Astrocyte of the cerebellum (primary cell): ENCODE measurements around the gene CACNA1B.

Experiments
- DNase-seq: peaks from one replicate; pipeline ENCODE4 v3.0.0-alpha.2; 2011; ENCODE audit warnings: low read depth
- H3K4me3 ChIP-seq: 2 replicates; pipeline ENCODE4 v1.5.1; 2011; ENCODE audit warnings: mild to moderate bottlenecking, low read depth, low read length, moderate library complexity
- in situ Hi-C: cut with HindIII; loops from 2 replicates; pipeline ENCODE4 v1.10.0; 2017; ENCODE audit warnings: low sequenced_read_pairs
- TF ChIP-seq, protein P1 (sequence below): IDR thresholded peaks from 2 replicates; pipeline ENCODE4 v1.5.1; 2012; ENCODE audit warnings: low read length, low read depth, moderate library complexity, mild to moderate bottlenecking; ENCODE audit errors: missing control alignments

Gene CACNA1B

GRCh38 chr9:138044485-138045383 is 167.2 kb downstream of the CACNA1B start:
- TF ChIP-seq, protein P1, sequence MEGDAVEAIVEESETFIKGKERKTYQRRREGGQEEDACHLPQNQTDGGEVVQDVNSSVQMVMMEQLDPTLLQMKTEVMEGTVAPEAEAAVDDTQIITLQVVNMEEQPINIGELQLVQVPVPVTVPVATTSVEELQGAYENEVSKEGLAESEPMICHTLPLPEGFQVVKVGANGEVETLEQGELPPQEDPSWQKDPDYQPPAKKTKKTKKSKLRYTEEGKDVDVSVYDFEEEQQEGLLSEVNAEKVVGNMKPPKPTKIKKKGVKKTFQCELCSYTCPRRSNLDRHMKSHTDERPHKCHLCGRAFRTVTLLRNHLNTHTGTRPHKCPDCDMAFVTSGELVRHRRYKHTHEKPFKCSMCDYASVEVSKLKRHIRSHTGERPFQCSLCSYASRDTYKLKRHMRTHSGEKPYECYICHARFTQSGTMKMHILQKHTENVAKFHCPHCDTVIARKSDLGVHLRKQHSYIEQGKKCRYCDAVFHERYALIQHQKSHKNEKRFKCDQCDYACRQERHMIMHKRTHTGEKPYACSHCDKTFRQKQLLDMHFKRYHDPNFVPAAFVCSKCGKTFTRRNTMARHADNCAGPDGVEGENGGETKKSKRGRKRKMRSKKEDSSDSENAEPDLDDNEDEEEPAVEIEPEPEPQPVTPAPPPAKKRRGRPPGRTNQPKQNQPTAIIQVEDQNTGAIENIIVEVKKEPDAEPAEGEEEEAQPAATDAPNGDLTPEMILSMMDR = no peak
- in situ Hi-C loops = no loop called here
- DNase-seq = no peak
- H3K4me3 ChIP-seq = no peak overlapping the region

- no peak overlapping the region for H3K4me3 ChIP-seq
- DNase-seq = no peak
- in situ Hi-C loops = no loop called here
- TF ChIP-seq, protein P1 = no peak
Observed at GRCh38 chr9:138045541-138046490, 168.2 kb downstream of the CACNA1B start.

- no peak for DNase-seq
- no peak overlapping the region for H3K4me3 ChIP-seq
- TF ChIP-seq, protein P1 = no peak
- in situ Hi-C loops = no loop called here
Observed at GRCh38 chr9:138046641-138047301, 169.2 kb downstream of the CACNA1B start.

DNA sequence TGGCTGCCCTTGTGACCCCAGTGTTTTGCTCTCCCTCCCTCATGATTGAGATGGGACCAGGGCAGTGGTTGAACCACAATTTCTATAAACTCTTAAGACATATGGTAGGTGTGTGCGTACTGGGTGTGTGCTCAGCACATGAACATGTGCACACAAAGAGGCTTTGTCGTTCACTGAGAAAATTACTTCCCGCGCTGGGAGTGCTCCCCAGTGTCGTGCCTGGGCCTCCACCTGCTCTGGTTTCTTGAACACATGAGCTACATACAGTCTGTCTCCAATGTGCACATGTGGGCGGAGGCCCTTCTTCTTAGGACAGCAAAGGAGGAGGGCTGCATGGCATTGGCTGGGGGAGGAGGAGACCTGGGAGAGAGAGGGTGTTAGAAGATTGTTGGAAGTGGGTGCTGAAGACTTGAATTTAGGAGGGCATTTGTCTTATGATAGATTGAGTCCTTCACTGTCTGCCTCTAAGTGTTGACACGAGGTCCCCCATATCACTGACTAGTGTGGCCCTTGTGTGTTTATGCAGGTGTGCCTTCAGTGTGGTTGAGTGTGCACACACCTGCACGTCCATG is 170.0 kb downstream of the CACNA1B start:
- H3K4me3 ChIP-seq = no peak overlapping the region
- no peak for DNase-seq
- TF ChIP-seq, protein P1 = no peak
- in situ Hi-C loops = no loop called here

- H3K4me3 ChIP-seq = no peak overlapping the region
- no peak for DNase-seq
- TF ChIP-seq, protein P1 = no peak
- in situ Hi-C loops = no loop called here
Observed at GRCh38 chr9:138048184-138048583, 170.6 kb downstream of the CACNA1B start.
